HCT116 (cell line): ENCODE data around the gene MAX. TPM values are rescaled to one million over a fixed set of nuclear protein-coding genes. Genes with fewer than 3 reads are reported as not detected.

Source experiments
- ATAC-seq: fragments of 200-7000 bp; cut with Tn5 transposase; 2 replicates; pipeline ENCODE4 v1.9.1; 2020; ENCODE audit warnings: mild to moderate bottlenecking, moderate library complexity
- BruUV-seq: library from RNA; stranded (reverse); fragments of 400-500 nt; replicated peaks from 2 replicates; lab custom pipeline; 2021; lab: Mats Ljungman, UMichigan
- CTCF ChIA-PET: fragments of 300-600 bp; sonication (Branson Sonifier 250); formaldehyde crosslinking; loops from one replicate; lab custom pipeline; 2021; ENCODE audit warnings: antibody characterized with exemption; lab: Charles Lee
- POLR2A ChIA-PET: fragments of 300-600, 350-600 bp; sonication (Branson Sonifier 250); formaldehyde crosslinking; loops from one replicate; lab custom pipeline; 2021; ENCODE audit warnings: antibody characterized with exemption; lab: Charles Lee
- RAD21 ChIA-PET, 2 experiments: fragments of 300-600 bp; sonication (Branson Sonifier 250); formaldehyde crosslinking; loops; one replicate each; lab custom pipeline; 2023; ENCODE audit warnings: low total read pairs in 2 of 2; ENCODE audit not compliant: uncharacterized antibody in 2 of 2, unreplicated experiment in 2 of 2, low non-redundant PET in 1 of 2; lab: Charles Lee
- DNase-seq: peaks from one replicate; pipeline ENCODE4 v3.0.0-alpha.2; 2010; ENCODE audit warnings: low read depth, low spot score
- H2AFZ ChIP-seq: fragments of 200-600 bp; shearing (Covaris generic), sonication (generic); 2 replicates; pipeline ENCODE4 v1.6.1; 2017; ENCODE audit warnings: low read depth, mixed run types, mixed read lengths, antibody characterized with exemption, low read length; ENCODE audit not compliant: poor library complexity, severe bottlenecking
- H3K27ac ChIP-seq: 2 replicates; pipeline ENCODE4 v1.5.1; 2012; ENCODE audit warnings: low read depth, low read length
- H3K27me3 ChIP-seq: fragments of 200-600 bp; sonication (generic); 2 replicates; pipeline ENCODE4 v1.6.1; 2016; ENCODE audit warnings: mixed run types, low read length, mixed read lengths; ENCODE audit not compliant: insufficient read depth
- H3K36me3 ChIP-seq, 2 experiments: fragments of 200-500 bp in 1 of 2; fragments of 200-600 bp in 1 of 2; sonication (Bioruptor generic) in 1 of 2; sonication (generic) in 1 of 2; 2 replicates each; pipeline versions ENCODE4 v1.5.1 to v1.6.1; 2014 to 2016; ENCODE audit warnings: low read length in 2 of 2, inconsistent platforms in 1 of 2, mixed read lengths in 1 of 2, mixed run types in 1 of 2; ENCODE audit not compliant: insufficient read depth in 2 of 2, control insufficient read depth in 1 of 2
- H3K4me1 ChIP-seq, 2 experiments: fragments of 200-600 bp in 1 of 2; sonication (generic) in 1 of 2; 2 replicates each; pipeline versions ENCODE4 v1.5.1 to v1.6.1; 2012 to 2017; ENCODE audit warnings: low read length in 2 of 2, inconsistent platforms in 1 of 2, mild to moderate bottlenecking in 1 of 2, mixed read lengths in 1 of 2, mixed run types in 1 of 2, moderate library complexity in 1 of 2; ENCODE audit not compliant: insufficient read depth in 2 of 2, control insufficient read depth in 1 of 2
- H3K4me2 ChIP-seq: fragments of 200-600 bp; sonication (generic); 2 replicates; pipeline ENCODE4 v1.6.1; 2017; ENCODE audit warnings: mixed run types, low read length, mixed read lengths
- H3K4me3 ChIP-seq, 2 experiments: fragments of 200-600 bp in 1 of 2; sonication (generic) in 1 of 2; replicated peaks in 1 of 2; 2 replicates each; pipeline ENCODE4 v1.5.1; 2011 to 2016; ENCODE audit warnings: low read length in 2 of 2, control low read depth in 1 of 2, low read depth in 1 of 2, mild to moderate bottlenecking in 1 of 2, mixed read lengths in 1 of 2, mixed run types in 1 of 2
- H3K79me2 ChIP-seq: fragments of 200-600 bp; sonication (generic); 2 replicates; pipeline ENCODE4 v1.6.1; 2017; ENCODE audit warnings: mild to moderate bottlenecking, mixed run types, low read length, moderate library complexity, mixed read lengths; ENCODE audit not compliant: insufficient read depth
- H3K9ac ChIP-seq: fragments of 200-600 bp; sonication (generic); 2 replicates; pipeline ENCODE4 v1.6.1; 2016; ENCODE audit warnings: low read length, mixed read lengths
- H3K9me2 ChIP-seq: fragments of 200-600 bp; sonication (generic), shearing (Covaris generic); 2 replicates; pipeline ENCODE4 v1.6.1; 2017; ENCODE audit warnings: mixed run types, mild to moderate bottlenecking, moderate library complexity; ENCODE audit not compliant: insufficient read depth
- H3K9me3 ChIP-seq, 2 experiments: fragments of 200-500 bp in 1 of 2; fragments of 200-600 bp in 1 of 2; sonication (Bioruptor generic) in 1 of 2; sonication (generic) in 1 of 2; 2 replicates each; pipeline ENCODE4 v1.6.1; 2014 to 2017; ENCODE audit warnings: low read length in 2 of 2, mixed read lengths in 2 of 2, inconsistent platforms in 1 of 2, low read depth in 1 of 2, mild to moderate bottlenecking in 1 of 2, mixed run types in 1 of 2, moderate library complexity in 1 of 2; ENCODE audit not compliant: control insufficient read depth in 1 of 2, insufficient read depth in 1 of 2
- H4K20me1 ChIP-seq: fragments of 200-600 bp; sonication (generic), shearing (Covaris generic); 2 replicates; pipeline ENCODE4 v1.6.1; 2017; ENCODE audit warnings: mixed run types, mild to moderate bottlenecking, moderate library complexity; ENCODE audit not compliant: insufficient read depth
- CBX3 ChIP-seq: IDR thresholded peaks from 2 replicates; pipeline ENCODE4 v1.6.1; 2012; ENCODE audit warnings: low read depth
- EGR1 ChIP-seq: IDR thresholded peaks from 2 replicates; pipeline ENCODE4 v1.6.1; 2012; ENCODE audit warnings: low read depth
- ELF1 ChIP-seq: IDR thresholded peaks from 2 replicates; pipeline ENCODE4 v1.6.1; 2012; ENCODE audit warnings: low read depth, borderline replicate concordance
- EZH2 ChIP-seq: fragments of 200-600 bp; sonication (generic); IDR thresholded peaks from 2 replicates; pipeline ENCODE4 v1.6.1; 2017; ENCODE audit warnings: antibody characterized with exemption, mixed run types
- EZH2phosphoT487 ChIP-seq: fragments of 200-600 bp; IDR thresholded peaks from 2 replicates; pipeline ENCODE4 v1.6.1; 2018; ENCODE audit warnings: antibody characterized with exemption, borderline replicate concordance
- FOSL1 ChIP-seq: IDR thresholded peaks from 2 replicates; pipeline ENCODE4 v1.6.1; 2012; ENCODE audit warnings: low read depth
- JUND ChIP-seq: IDR thresholded peaks from 2 replicates; pipeline ENCODE4 v1.6.1; 2012
- POLR2A ChIP-seq: IDR thresholded peaks from 2 replicates; pipeline ENCODE4 v1.7.0; 2011; ENCODE audit warnings: borderline replicate concordance; ENCODE audit not compliant: insufficient read depth, insufficient read length; ENCODE audit errors: extremely low read depth
- POLR2AphosphoS5 ChIP-seq: IDR thresholded peaks from 2 replicates; pipeline ENCODE4 v1.6.1; 2011; ENCODE audit warnings: mild to moderate bottlenecking, low read depth, low read length, moderate library complexity
- RAD21 ChIP-seq: IDR thresholded peaks from 2 replicates; pipeline ENCODE4 v1.6.1; 2012; ENCODE audit warnings: low read depth, mild to moderate bottlenecking
- REST ChIP-seq: IDR thresholded peaks from 2 replicates; pipeline ENCODE4 v1.6.1; 2012; ENCODE audit warnings: low read depth
- SIN3A ChIP-seq: IDR thresholded peaks from 2 replicates; pipeline ENCODE4 v1.6.1; 2012; ENCODE audit warnings: low read depth
- SP1 ChIP-seq: IDR thresholded peaks from 2 replicates; pipeline ENCODE4 v1.6.1; 2012; ENCODE audit warnings: low read depth
- SRF ChIP-seq: IDR thresholded peaks from 2 replicates; pipeline ENCODE4 v1.6.1; 2012; ENCODE audit warnings: low read depth
- ZFX ChIP-seq: fragments of 450-650 bp; IDR thresholded peaks from 2 replicates; pipeline ENCODE4 v1.6.1; 2017
- intact Hi-C: fragments of 100-400 bp; cut with micrococcal nuclease; formaldehyde crosslinking; loops from 2 replicates; pipeline ENCODE4 v1.10.0; 2022
- total RNA-seq: library from RNA; stranded (reverse); gene quantifications from one replicate; pipeline ENCODE4 v1.2.1, GENCODE V29; 2021; ENCODE audit not compliant: unreplicated experiment
- TF ChIP-seq, protein P1 (sequence below): IDR thresholded peaks from 2 replicates; pipeline ENCODE4 v1.6.1; 2012
- TF ChIP-seq, protein P2 (sequence below): IDR thresholded peaks from 2 replicates; pipeline ENCODE4 v1.6.1; 2011; ENCODE audit warnings: mild to moderate bottlenecking, low read length, moderate library complexity; ENCODE audit not compliant: insufficient replicate concordance; ENCODE audit errors: extremely low read depth

The MAX gene
- total RNA-seq, 1 experiment from 2014 or later, result 72.6 TPM

GRCh38 chr14:65035049-65035448 is 67.3 kb downstream of the MAX start (continued):
- TF ChIP-seq SRF (no peak), SIN3A (no peak), JUND (no peak)

DNA sequence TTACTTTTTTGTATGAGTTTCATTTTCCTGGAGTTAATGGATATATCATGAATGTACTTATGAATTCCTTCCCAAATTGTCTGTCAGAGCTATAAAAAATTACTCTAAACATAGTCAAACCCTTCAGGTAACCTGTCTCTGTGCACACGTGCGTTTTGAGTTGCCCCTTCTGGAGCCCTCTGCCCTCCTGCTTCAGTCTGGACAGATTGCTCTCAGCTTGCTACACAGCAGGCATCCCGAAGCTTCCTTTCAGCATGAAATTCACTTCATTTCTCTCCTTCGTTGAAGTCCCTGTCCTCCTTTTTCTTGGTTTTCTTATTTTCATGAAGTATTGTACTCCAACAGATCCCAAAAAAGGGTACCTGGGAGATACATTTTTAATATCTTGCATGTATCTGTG is 68.3 kb downstream of the MAX start:
- ATAC-seq (no peak), DNase-seq (no peak)
- no peak for TF ChIP-seq SP1
- no peak for TF ChIP-seq ZFX
- no peak for TF ChIP-seq JUND
- no peak for TF ChIP-seq EZH2phosphoT487
- TF ChIP-seq REST, result no peak
- no peak for TF ChIP-seq EGR1
- TF ChIP-seq, protein P1, sequence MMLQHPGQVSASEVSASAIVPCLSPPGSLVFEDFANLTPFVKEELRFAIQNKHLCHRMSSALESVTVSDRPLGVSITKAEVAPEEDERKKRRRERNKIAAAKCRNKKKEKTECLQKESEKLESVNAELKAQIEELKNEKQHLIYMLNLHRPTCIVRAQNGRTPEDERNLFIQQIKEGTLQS, result no peak
- TF ChIP-seq RAD21, result no peak
- TF ChIP-seq FOSL1, result no peak
- TF ChIP-seq CBX3, result no peak
- TF ChIP-seq EZH2, result no peak
- no peak for TF ChIP-seq POLR2A
- TF ChIP-seq, protein P2, sequence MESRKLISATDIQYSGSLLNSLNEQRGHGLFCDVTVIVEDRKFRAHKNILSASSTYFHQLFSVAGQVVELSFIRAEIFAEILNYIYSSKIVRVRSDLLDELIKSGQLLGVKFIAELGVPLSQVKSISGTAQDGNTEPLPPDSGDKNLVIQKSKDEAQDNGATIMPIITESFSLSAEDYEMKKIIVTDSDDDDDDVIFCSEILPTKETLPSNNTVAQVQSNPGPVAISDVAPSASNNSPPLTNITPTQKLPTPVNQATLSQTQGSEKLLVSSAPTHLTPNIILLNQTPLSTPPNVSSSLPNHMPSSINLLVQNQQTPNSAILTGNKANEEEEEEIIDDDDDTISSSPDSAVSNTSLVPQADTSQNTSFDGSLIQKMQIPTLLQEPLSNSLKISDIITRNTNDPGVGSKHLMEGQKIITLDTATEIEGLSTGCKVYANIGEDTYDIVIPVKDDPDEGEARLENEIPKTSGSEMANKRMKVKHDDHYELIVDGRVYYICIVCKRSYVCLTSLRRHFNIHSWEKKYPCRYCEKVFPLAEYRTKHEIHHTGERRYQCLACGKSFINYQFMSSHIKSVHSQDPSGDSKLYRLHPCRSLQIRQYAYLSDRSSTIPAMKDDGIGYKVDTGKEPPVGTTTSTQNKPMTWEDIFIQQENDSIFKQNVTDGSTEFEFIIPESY, result no peak
- no peak for TF ChIP-seq POLR2AphosphoS5
- no peak for TF ChIP-seq ELF1
- no peaks in the 10 kb centered on the region for H3K79me2 ChIP-seq
- H3K9me3 ChIP-seq, result no peaks in the 10 kb centered on the region
- no peaks in the 10 kb centered on the region for H4K20me1 ChIP-seq
- no peak overlapping the region for H2AFZ ChIP-seq
- ChIA-PET RAD21 (no interaction called here), POLR2A (no interaction called here), CTCF (no interaction called here)
- H3K27me3 ChIP-seq, result no peaks in the 10 kb centered on the region
- intact Hi-C loops, result no loop called here
- H3K4me1 ChIP-seq, result no peaks in the 10 kb centered on the region
- H3K36me3 ChIP-seq, result peaks cover 13 to 18% of the 10 kb centered on the region in 2 experiments; a peak in 3 of 4 replicates
- no peak overlapping the region for H3K27ac ChIP-seq
- no peaks in the 10 kb centered on the region for H3K9me2 ChIP-seq
- H3K4me3 ChIP-seq, result no peak overlapping the region
- no peak overlapping the region for H3K9ac ChIP-seq
- H3K4me2 ChIP-seq, result no peak overlapping the region
- BruUV-seq, result no TSS peak
